ENCODE results near the gene RNF17.

DNA sequence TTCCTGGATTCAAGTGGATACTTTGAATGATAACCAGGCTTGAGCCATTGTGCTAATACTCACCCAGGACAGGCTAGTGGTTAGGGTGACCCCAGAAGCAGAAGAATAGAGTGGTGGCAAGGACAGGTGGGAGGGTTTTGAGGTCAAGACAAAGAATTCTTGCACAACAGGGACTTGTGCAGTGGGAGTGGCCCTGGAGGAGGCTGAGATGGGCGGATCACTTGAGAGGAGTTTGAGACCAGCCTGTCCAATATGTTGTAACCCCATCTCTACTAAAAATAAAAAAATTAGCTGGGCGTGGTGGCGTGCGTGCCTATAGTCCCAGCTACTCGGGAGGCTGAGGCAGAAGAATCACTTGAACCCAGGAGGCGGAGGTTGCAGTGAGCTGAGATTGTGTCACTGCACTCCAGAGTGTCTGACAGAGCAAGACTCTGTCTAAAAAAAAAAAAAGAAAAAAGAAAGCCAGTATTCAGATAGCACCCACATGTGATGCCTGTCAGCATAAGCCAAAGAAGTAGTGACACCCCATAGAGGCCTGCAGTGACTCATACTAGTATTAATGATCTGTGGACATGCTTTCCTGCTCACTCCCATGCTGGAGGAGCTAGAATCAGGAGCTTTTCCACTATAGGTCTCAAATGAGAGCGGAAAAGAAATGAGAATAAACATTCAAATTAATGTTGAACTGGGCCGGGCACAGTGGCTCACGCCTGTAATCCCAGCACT lies 78.7 kb downstream of the RNF17 start:
- TF ChIP-seq, protein P1, sequence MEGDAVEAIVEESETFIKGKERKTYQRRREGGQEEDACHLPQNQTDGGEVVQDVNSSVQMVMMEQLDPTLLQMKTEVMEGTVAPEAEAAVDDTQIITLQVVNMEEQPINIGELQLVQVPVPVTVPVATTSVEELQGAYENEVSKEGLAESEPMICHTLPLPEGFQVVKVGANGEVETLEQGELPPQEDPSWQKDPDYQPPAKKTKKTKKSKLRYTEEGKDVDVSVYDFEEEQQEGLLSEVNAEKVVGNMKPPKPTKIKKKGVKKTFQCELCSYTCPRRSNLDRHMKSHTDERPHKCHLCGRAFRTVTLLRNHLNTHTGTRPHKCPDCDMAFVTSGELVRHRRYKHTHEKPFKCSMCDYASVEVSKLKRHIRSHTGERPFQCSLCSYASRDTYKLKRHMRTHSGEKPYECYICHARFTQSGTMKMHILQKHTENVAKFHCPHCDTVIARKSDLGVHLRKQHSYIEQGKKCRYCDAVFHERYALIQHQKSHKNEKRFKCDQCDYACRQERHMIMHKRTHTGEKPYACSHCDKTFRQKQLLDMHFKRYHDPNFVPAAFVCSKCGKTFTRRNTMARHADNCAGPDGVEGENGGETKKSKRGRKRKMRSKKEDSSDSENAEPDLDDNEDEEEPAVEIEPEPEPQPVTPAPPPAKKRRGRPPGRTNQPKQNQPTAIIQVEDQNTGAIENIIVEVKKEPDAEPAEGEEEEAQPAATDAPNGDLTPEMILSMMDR (conservative IDR thresholded peaks at IDR 0.05 in 1 of 2, IDR thresholded peaks at IDR 0.05 in 1 of 2; ENCODE audit: extremely low read depth in 1 of 2, insufficient read depth in 1 of 2, low read depth in 1 of 2, low read length in 2 of 2): no peak
- TF ChIP-seq EZH2 (IDR thresholded peaks at IDR 0.05; ENCODE audit: borderline replicate concordance, low read length): no peak
